ENCODE measurements around the gene ACOT8. TPM values are rescaled to one million over a fixed set of nuclear protein-coding genes. Genes with fewer than 3 reads are reported as not detected.

ACOT8 gene
- total and polyA plus RNA-seq, 10 of the 15 experiments (the other 5 are each of a cell fraction or from before 2014, with no cell fraction given) = 5.1 to 47.9 (median 31.8) TPM

- TF ChIP-seq ELK1 (IDR thresholded peaks at IDR 0.05; ENCODE audit: low read depth, low read length) = peak; percentile 41; the same call in 1 of the 2 replicates
- TF ChIP-seq RELA (IDR thresholded peaks at IDR 0.05; ENCODE audit: borderline replicate concordance, partially characterized antibody) = peak; percentile 93
- TF ChIP-seq IRF3 (IDR thresholded peaks at IDR 0.05) = no peak
Measured at GRCh38 chr20:45890985-45891983, 34.1 kb upstream of the ACOT8 start, which contains the start of the genes CTSA and NEURL2 (continued).

- FAIRE-seq (peak; percentile 54), DNase-seq (ENCODE audit: low read depth, low spot score) (no peak), ATAC-seq (peak; percentile 65)
- Histone ChIP-seq H4K20me1 (ENCODE audit: control insufficient read depth, insufficient read depth) (no peaks in the 10 kb centered on the region), H3K4me1 (ENCODE audit: control insufficient read depth, insufficient read depth, low read length) (peaks cover 22% of the 10 kb centered on the region), H3K27me3 (replicated peaks in 1 of 2; ENCODE audit: control insufficient read depth in 2 of 2, insufficient read depth in 2 of 2, low read length in 1 of 2) (no peaks in the 10 kb centered on the region), H3K4me2 (ENCODE audit: control insufficient read depth, insufficient read depth) (peak overlapping the region; percentile 98), H3K9me3 (replicated peaks; ENCODE audit: control insufficient read depth, insufficient read depth, low read length) (no peaks in the 10 kb centered on the region), H2AFZ (ENCODE audit: control insufficient read depth, low read depth, low read length) (peak overlapping the region; percentile 87), H3K79me2 (ENCODE audit: control insufficient read depth, insufficient read depth, low read length) (peaks cover 4% of the 10 kb centered on the region), H3K27ac (ENCODE audit: control insufficient read depth, insufficient read depth) (peak overlapping the region; percentile 75), H3K9ac (ENCODE audit: control insufficient read depth, insufficient read depth, low read length) (peak overlapping the region; percentile 81), H3K4me3 (peak overlapping the region; percentile 83), H3K36me3 (ENCODE audit: control insufficient read depth in 2 of 2, insufficient read depth in 2 of 2, low read length in 1 of 2) (peaks cover 0 to 4% of the 10 kb centered on the region in 2 experiments; a peak in 2 of 4 replicates)
- 16% methylated on average over 78 of the region's 79 CpGs for WGBS (ENCODE audit: insufficient coverage, insufficient replicate concordance, low lambda C conversion rate, missing lambda C conversion rate)
- intact Hi-C loops (cut with micrococcal nuclease; ENCODE audit: unreplicated experiment) (loop anchor here (2.0 to 5.0 kb wide), 2 partner anchors 34 to 82 kb away; partner anchors contain the start of genes ACOT8, ZNF335 and ZSWIM3), in situ Hi-C loops (cut with MboI) (no loop called here)
- BruUV-seq (replicated peaks) = TSS peak; percentile 79
- SMC1A ChIA-PET (ENCODE audit: uncharacterized antibody, unreplicated experiment) = interaction anchor here (0.7 to 2.8 kb wide), 12 partner anchors 8 to 92 kb away, joined by 3 to 12 read pairs (median 3); partner anchors contain the start of genes PLTP and ZSWIM1
- CTCF ChIA-PET = interaction anchor here (0.8 to 3.0 kb wide), 19 partner anchors 9 to 91 kb away, joined by 3 to 38 read pairs (median 5); partner anchors contain the start of genes PCIF1, UBE2C and ZSWIM1
- POLR2A ChIA-PET = interaction anchor here (0.6 to 2.4 kb wide), 12 partner anchors 9 to 80 kb away, joined by 3 to 19 read pairs (median 4); partner anchors contain the start of genes PCIF1, UBE2C and ZSWIM1
- RAD21 ChIA-PET (ENCODE audit: unreplicated experiment) = interaction anchor here (0.9 to 3.4 kb wide), 10 partner anchors 9 to 97 kb away, joined by 3 to 25 read pairs (median 6); partner anchors contain the start of genes PCIF1 and ZSWIM1
- peak; percentile 44; the same call in 1 of the 2 replicates for TF ChIP-seq SMARCA5 (IDR thresholded peaks at IDR 0.05)
- no peak for TF ChIP-seq ZSCAN29 (IDR thresholded peaks at IDR 0.05)
- TF ChIP-seq POLR2AphosphoS5 (IDR thresholded peaks at IDR 0.05; ENCODE audit: low read length) = no peak
- no peak for TF ChIP-seq CEBPB (IDR thresholded peaks at IDR 0.05; ENCODE audit: borderline replicate concordance in 1 of 2, low read depth in 2 of 2, low read length in 2 of 2)
- TF ChIP-seq MYB (IDR thresholded peaks at IDR 0.05; ENCODE audit: borderline replicate concordance, low read depth, low read length) = no peak
- no peak; the same call in 1 of the 2 replicates for TF ChIP-seq MLLT1 (IDR thresholded peaks at IDR 0.05)
- TF ChIP-seq SMC3 (IDR thresholded peaks at IDR 0.05; ENCODE audit: borderline replicate concordance, low read length) = peak; percentile 17; the same call in 1 of the 2 replicates
- no peak for TF ChIP-seq POLR2A (IDR thresholded peaks at IDR 0.05; ENCODE audit: low read depth, low read length)
- no peak for TF ChIP-seq CREM (IDR thresholded peaks at IDR 0.05; ENCODE audit: low read depth)
- no peak for TF ChIP-seq NR2F1 (conservative IDR thresholded peaks at IDR 0.05)
- no peak for TF ChIP-seq RUNX3 (IDR thresholded peaks at IDR 0.05; ENCODE audit: low read length)
- peak; percentile 10; the same call in 1 of the 2 replicates for TF ChIP-seq GATAD2B (conservative IDR thresholded peaks at IDR 0.05; ENCODE audit: low read depth)
- TF ChIP-seq SUZ12 (IDR thresholded peaks at IDR 0.05; ENCODE audit: unreplicated experiment) = no peak
Measured at GRCh38 chr20:45890077-45890984, 33.1 kb upstream of the ACOT8 start.

Measured in GM12878 (cell line).